Measurements from ENCODE around the gene TFG.

TFG gene

DNA sequence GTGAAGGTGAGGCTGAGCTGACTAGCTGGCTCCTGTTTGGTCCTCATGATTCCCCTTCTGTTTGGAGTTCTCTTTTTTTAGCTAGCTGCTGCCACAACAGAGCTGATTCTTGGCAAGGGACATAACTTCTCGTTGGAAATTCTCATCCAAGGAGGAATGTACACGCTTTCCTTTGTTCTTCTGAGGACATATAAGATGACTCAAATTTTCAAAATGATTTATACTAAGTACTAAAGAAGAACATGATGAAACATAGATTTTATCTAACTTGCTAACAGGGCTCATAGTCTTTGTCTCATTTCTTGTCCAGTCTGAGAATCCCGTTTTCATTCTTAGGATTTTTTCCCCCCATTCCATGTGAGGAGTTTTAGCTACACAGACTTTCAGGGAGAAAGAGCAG lies 2.9 kb upstream of the TFG start:
- no peak for DNase-seq (ENCODE audit: low read depth)

- no peak for DNase-seq (ENCODE audit: low read depth)
These were observed 678 bp upstream of the TFG start for GRCh38 chr3:100708644-100708988.

- DNase-seq (ENCODE audit: low read depth): peak; percentile 42
These were observed 557 bp downstream of the TFG start for GRCh38 chr3:100709842-100710260.

GRCh38 chr3:100710261-100710968 lies 1.1 kb downstream of the TFG start:
- DNase-seq (ENCODE audit: low read depth): no peak

DNA sequence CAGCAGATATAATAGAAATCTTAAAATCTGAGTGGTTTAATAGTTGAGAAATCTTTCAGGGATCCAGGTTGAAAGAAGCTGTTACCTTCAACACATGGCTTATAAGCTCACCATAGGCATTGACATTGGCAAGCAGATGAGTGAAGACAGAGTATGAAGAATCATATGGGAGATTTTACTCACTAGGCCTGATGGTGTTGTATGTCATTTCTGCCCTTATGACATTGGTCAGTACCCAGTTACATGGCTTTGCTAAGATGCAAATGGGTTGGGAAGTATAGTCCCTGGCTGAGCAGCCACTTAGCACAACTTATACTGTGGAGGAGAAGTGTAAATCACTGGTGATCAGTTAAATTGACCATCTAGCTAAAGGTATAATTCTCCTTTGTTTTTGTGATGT lies 5.9 kb downstream of the TFG start:
- DNase-seq (ENCODE audit: low read depth): no peak

DNA sequence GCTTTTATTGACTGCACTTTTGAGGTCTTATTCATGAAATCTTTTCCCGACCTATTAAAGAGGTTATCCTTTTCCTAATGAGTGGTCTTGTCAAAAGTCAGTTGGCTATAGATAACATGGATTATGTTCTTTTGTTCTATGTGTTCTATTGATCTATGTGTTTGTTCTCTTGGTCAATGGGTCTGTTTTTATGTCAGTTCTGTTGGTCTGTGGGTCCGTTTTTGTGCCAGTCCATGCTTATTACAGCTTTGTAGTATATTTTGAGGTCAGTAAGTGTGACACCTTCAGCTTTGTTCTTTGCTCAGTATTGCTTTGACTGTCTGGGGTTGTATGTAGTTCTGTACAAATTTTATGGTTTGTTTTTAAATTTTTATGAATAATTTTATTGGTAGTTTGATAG lies 7.8 kb downstream of the TFG start:
- no peak for DNase-seq (ENCODE audit: low read depth)

DNA sequence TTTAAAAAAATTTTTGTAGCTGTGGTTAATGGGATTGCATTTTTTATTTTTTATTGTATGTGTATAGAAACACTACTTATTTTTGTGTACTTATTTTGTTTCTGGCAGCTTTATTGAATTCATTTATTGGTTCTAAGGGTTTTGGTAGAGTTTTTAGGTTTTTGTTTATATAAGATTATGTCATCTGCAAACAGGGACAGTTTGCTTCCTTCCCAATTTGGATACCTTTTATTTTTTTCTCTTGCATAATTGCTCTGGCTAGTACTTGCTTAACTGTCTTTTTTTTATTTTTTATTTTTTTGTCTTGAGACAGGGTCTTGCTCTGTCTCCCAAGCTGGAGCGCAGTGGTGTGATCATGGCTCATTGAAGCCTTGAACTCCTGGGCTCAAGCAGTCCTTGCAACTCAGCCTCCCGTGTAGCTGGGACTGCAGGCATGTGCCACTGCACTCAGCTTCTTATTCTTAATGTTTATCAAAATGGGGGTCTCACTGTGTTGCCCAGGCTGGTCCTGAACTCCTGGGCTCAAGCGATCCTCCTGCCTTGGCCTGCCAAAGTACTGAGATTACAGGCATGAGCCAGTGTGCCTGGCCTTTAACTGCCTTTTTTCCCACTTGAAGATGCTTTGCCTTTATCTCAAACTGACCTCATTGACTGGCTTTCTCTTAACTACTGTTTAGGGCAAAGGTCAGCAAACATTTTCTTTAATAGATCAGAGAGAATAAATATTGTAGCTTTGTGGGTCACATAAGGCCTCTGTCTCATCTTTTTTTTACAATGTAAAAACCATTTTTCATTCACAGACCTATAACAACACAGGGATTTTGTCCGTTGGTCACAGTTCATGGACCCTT lies 8.6 kb downstream of the TFG start:
- no peak for DNase-seq (ENCODE audit: low read depth)

GRCh38 chr3:100719136-100719535 lies 9.8 kb downstream of the TFG start:
- DNase-seq (ENCODE audit: low read depth): no peak

GRCh38 chr3:100720426-100720825 lies 11.1 kb downstream of the TFG start:
- DNase-seq (ENCODE audit: low read depth): no peak

GRCh38 chr3:100725935-100726513 lies 16.7 kb downstream of the TFG start:
- no peak for DNase-seq (ENCODE audit: low read depth)

DNA sequence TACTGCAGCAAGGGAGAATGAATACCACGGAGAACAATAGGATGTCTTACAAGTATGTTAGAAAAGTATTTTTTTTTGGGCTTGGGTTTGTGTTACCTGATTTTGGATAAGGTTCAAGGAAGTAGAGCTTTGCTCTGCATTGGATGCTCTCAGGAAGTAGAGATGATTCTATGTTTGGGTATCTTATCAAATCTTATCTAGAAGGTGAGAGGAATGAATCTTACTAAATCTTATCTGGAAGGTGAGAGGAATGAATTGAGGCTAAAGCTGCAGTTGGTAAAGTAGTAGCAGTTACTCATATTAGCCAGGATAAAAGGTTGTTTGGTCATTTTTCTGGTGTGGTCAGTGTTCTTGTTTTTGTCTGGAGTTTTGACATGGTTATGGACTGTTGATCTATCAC lies 17.4 kb downstream of the TFG start:
- no peak for DNase-seq (ENCODE audit: low read depth)

- no peak for DNase-seq (ENCODE audit: low read depth)
These were observed 21.2 kb downstream of the TFG start for GRCh38 chr3:100730524-100730923.

DNA sequence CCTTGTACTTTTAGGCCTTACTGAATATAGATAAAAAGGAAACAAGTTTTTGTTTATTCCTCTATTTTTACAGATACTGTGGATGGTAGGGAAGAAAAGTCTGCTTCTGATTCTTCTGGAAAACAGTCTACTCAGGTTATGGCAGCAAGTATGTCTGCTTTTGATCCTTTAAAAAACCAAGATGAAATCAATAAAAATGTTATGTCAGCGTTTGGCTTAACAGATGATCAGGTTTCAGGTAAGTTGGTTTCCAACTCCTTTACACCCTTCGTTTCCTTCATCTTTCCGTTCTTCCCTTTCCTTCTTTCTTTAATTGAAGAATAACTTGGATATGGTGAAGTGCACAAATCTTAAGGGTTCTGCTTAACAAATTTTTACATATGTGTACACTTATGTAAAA lies 23.1 kb downstream of the TFG start:
- DNase-seq (ENCODE audit: low read depth): no peak

DNA sequence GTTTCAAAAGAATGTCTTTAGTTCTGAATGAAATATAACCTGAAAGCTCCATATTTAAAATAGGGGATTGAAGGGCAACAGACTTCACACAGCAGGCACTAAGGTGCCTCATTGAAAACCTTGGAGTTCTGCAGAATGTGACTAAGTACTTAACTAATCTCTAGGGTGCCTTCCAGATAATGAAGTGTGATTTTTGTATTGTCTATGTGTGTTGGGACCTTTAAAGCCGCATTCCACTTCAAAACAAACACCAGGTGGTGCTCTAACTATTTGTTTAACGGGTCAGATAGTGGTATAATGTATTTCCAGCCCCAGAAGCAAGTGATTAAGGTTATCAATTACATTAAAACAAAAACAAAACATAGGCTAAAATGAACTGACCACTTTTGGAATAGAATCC lies 28.0 kb downstream of the TFG start:
- no peak for DNase-seq (ENCODE audit: low read depth)

- DNase-seq (ENCODE audit: low read depth): no peak
These were observed 30.9 kb downstream of the TFG start for GRCh38 chr3:100740207-100740606.

DNA sequence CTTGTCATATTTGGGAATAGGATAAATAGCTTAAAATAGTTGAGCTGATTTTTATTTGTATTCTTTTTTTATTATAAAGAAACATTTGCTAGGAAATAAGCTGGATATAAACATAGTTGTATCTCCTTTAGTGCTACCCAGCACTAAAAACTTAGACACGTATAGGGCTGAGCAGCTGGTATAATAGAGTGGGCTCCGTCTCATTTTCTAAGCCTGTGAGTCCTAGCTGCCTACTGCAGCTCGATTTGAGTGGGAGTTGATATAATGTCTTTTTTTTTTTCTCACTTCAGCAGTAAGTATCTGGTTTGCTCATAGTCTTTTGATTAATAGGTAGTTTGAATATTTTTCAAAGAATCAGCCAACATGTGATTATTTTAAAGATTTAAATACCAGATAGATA lies 34.2 kb downstream of the TFG start:
- DNase-seq (ENCODE audit: low read depth): no peak

DNA sequence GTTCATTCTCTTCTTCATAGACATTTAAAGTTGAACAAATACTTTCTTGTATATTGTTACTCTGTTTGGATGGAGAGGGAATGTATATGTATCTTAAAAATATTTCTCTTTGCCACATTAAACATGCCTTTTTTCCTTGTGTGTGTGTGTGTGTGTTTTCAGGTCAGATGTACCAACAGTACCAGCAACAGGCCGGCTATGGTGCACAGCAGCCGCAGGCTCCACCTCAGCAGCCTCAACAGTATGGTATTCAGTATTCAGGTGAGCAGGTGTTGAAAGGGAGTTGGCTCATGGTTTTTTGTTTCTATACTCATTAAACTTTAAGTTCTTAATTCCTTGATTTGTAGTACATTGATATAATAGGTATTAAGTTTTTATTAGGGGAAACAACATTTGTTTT lies 35.4 kb downstream of the TFG start:
- no peak for DNase-seq (ENCODE audit: low read depth)

GRCh38 chr3:100745617-100746016 lies 36.3 kb downstream of the TFG start:
- DNase-seq (ENCODE audit: low read depth): no peak

DNA sequence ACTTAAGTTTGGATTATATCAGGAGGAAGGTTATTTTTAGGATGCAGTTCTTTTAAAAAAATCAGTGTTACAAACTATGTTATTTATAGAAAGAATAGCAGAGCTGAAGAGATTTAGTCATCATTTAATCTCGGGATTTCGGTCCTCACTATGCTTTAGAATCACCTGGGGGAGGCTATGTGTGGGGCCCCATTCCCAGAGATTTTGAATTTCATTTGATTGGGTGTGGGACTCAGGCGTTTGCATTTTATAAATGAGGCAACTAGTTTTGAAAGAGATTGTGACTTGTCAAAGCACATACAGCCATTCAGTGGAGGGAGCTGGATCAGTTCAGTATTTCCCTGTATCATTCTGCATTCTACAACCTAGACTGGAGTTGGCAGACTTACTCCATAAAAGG lies 36.8 kb downstream of the TFG start:
- no peak for DNase-seq (ENCODE audit: low read depth)

DNA sequence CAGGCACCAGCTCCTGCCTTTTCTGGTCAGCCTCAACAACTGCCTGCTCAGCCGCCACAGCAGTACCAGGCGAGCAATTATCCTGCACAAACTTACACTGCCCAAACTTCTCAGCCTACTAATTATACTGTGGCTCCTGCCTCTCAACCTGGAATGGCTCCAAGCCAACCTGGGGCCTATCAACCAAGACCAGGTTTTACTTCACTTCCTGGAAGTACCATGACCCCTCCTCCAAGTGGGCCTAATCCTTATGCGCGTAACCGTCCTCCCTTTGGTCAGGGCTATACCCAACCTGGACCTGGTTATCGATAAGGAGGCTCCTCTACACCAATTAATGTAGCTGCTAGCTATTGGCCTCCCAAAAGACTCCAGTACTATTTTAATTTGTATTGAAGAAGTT lies 38.9 kb downstream of the TFG start:
- DNase-seq (ENCODE audit: low read depth): no peak

DNA sequence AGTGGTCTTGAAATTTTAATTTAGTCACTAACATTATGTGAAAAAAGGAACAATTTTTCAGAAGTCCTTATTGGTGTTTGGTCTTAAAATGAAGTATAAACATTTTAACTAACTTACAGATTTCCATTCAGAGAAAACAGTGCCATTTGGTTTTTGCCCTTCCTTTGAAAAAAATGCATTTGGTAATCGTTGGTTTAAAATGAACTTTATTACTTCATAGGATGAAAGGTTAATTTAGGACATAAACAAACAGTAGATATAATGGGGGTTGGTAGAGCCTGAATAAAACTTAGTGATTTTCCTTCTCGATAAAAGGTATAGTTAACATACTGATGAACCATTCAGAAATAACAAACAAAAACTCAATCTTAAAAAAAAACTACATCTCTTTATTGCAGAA lies 39.7 kb downstream of the TFG start:
- DNase-seq (ENCODE audit: low read depth): no peak

DNA sequence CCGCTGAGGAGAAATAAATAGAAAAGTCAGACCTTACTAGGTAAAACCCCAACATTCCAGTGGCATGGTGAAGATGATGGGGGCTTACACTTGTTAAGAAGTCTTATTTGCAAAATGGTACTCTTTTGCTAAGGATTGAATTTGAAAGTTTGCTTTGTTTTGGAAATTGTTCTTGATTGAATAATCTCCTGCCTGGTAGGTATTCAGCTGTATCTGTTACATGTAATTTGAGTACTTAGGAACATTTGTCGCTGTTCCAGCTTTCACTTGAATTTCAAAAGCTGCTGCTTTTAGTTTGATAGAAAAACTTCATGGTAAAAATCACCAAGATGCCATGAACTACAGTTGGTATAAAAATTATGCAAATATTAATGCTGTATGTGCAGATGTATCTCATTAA lies 44.6 kb downstream of the TFG start:
- DNase-seq (ENCODE audit: low read depth): no peak

DNA sequence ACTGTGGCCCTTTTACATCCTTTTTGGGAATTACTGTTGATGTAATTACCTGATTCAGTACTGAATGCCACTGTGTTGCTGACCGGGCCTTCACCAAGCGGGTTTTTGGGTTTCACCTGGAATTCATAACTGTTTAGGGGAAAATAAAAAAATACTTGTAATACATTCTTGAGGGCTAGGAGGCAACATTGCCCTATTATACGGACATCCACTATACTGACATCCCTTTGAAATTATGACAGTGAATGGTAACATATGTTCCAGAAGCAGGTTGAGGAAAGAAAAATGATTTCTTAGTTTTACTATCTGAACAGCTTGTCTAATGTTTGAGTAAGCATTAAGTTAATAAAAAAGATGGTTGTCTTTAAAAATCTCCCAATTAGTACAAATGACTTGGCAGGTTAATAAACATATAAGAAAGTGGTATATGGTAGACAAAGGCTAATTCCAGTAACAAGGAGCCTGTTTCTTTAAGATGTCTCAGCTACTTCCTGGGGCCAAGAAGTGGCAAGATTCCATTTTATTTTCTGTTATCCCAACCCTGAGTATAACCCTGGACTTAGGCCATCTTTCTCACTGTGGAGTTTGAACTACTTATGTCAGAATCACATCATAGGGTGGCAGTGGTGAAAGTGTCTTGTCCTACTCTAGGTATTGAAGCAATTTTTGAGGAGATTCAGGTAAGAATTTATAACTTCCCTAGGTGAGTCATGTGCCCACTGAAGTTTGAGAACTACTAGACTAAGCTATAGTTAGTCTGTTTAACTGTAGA lies 45.5 kb downstream of the TFG start:
- DNase-seq (ENCODE audit: low read depth): no peak

Data from CMK (cell line).